ENCODE data around the gene BICC1. TPM values are rescaled to one million over a fixed set of nuclear protein-coding genes. Genes with fewer than 3 reads are reported as not detected.
"Not testable (repeated sequence)": the region's sequence is repeated elsewhere in the genome, so short reads cannot be mapped to it uniquely, and the experiment has no call there.

The BICC1 gene
- total and polyA plus RNA-seq, 8 donors = 0.29 to 25.0 (median 4.5) TPM

GRCh38 chr10:58590152-58590840 is 77.6 kb downstream of the BICC1 start:
- H3K4me1 ChIP-seq = peaks cover 0 to 10% (median 0%) of the 10 kb centered on the region in 4 donors
- TF ChIP-seq POLR2AphosphoS5 (IDR thresholded peaks at IDR 0.05) (peak in 1 of 3 donors; percentile 20), CTCF (IDR thresholded peaks at IDR 0.05) (no peak)
- no peaks in the 10 kb centered on the region for H3K9me3 ChIP-seq
- peak in 1 of 2 donors; percentile 86 for DNase-seq
- intact Hi-C loops (cut with DNase I; ENCODE audit: low total_unique reads) = no loop called here
- H3K27me3 ChIP-seq = no peaks in the 10 kb centered on the region
- 57 to 78% (median 75%) methylated on average over 2 of the region's 2 CpGs for WGBS, 5 donors
- peak overlapping the region in 1 of 5 donors; percentile 7 for H3K27ac ChIP-seq
- H3K36me3 ChIP-seq = no peaks in the 10 kb centered on the region
- no peak overlapping the region for H3K4me3 ChIP-seq

- Histone ChIP-seq H3K4me3 (no peak overlapping the region), H3K27me3 (no peaks in the 10 kb centered on the region), H3K9me3 (no peaks in the 10 kb centered on the region), H3K27ac (peak overlapping the region in 1 of 5 donors; percentile 7), H3K36me3 (no peaks in the 10 kb centered on the region), H3K4me1 (peaks cover 0 to 10% (median 0%) of the 10 kb centered on the region in 4 donors)
- no peak for DNase-seq
- TF ChIP-seq CTCF (IDR thresholded peaks at IDR 0.05) (no peak), POLR2A (IDR thresholded peaks at IDR 0.05) (no peak), EP300 (IDR thresholded peaks at IDR 0.05) (no peak), POLR2AphosphoS5 (IDR thresholded peaks at IDR 0.05) (no peak)
- WGBS, 5 donors = 66 to 79% (median 69%) methylated on average over 3 of the region's 3 CpGs
- intact Hi-C loops (cut with DNase I; ENCODE audit: low total_unique reads) = no loop called here
These were observed 78.3 kb downstream of the BICC1 start for GRCh38 chr10:58590924-58591323.

GRCh38 chr10:58593008-58593407 is 80.3 kb downstream of the BICC1 start:
- TF ChIP-seq POLR2A (IDR thresholded peaks at IDR 0.05) (no peak), POLR2AphosphoS5 (IDR thresholded peaks at IDR 0.05) (no peak), CTCF (IDR thresholded peaks at IDR 0.05) (no peak), EP300 (IDR thresholded peaks at IDR 0.05) (no peak)
- DNase-seq = no peak
- H3K4me1 ChIP-seq = peaks cover 0 to 10% (median 0%) of the 10 kb centered on the region in 4 donors
- peaks cover 4 to 14% (median 9%) of the 10 kb centered on the region in 4 donors for H3K9me3 ChIP-seq
- WGBS, 5 donors = 42 to 81% (median 67%) methylated on average over 3 of the region's 3 CpGs
- H3K27ac ChIP-seq = no peak overlapping the region
- intact Hi-C loops (cut with DNase I; ENCODE audit: low total_unique reads) = no loop called here
- H3K27me3 ChIP-seq = no peaks in the 10 kb centered on the region
- H3K36me3 ChIP-seq = no peaks in the 10 kb centered on the region
- H3K4me3 ChIP-seq = no peak overlapping the region

- intact Hi-C loops (cut with DNase I; ENCODE audit: low total_unique reads); H3K27ac ChIP-seq; H3K36me3 ChIP-seq; H3K4me3 ChIP-seq; DNase-seq; H3K4me1 ChIP-seq; H3K27me3 ChIP-seq: not testable (repeated sequence)
- peaks cover 4 to 21% (median 15%) of the 10 kb centered on the region in 4 donors for H3K9me3 ChIP-seq
These were observed 84.5 kb downstream of the BICC1 start for GRCh38 chr10:58597211-58597610.

GRCh38 chr10:58599927-58600553 is 87.4 kb downstream of the BICC1 start:
- H3K36me3 ChIP-seq = no peaks in the 10 kb centered on the region
- TF ChIP-seq POLR2AphosphoS5 (IDR thresholded peaks at IDR 0.05) (no peak), CTCF (IDR thresholded peaks at IDR 0.05) (no peak), EP300 (IDR thresholded peaks at IDR 0.05) (no peak), POLR2A (IDR thresholded peaks at IDR 0.05) (no peak)
- no peak overlapping the region for H3K27ac ChIP-seq
- no peak for DNase-seq
- intact Hi-C loops (cut with DNase I; ENCODE audit: low total_unique reads) = no loop called here
- no peaks in the 10 kb centered on the region for H3K27me3 ChIP-seq
- no peak overlapping the region for H3K4me3 ChIP-seq
- WGBS, 5 donors = 69 to 80% (median 75%) methylated on average over 7 of the region's 7 CpGs
- peaks cover 4 to 21% (median 15%) of the 10 kb centered on the region in 4 donors for H3K9me3 ChIP-seq
- no peaks in the 10 kb centered on the region for H3K4me1 ChIP-seq
